Activated CD4-positive, alpha-beta memory T cell treated with anti-CD3 and anti-CD28 coated beads, Interleukin-2, amount 10 ng/mL, durations not matched to agents 7 days and 5 days (primary cell): ENCODE data around the gene SNX24. TPM values are rescaled to one million over a fixed set of nuclear protein-coding genes. Genes with fewer than 3 reads are reported as not detected.

Experiments used
- CTCF ChIA-PET: fragments of 350-600 bp; sonication (Branson Sonifier 250); formaldehyde crosslinking; loops from one replicate; lab custom pipeline; 2021; ENCODE audit warnings: antibody characterized with exemption, inconsistent platforms; lab: Charles Lee
- POLR2A ChIA-PET: fragments of 350-600 bp; sonication (Branson Sonifier 250); formaldehyde crosslinking; loops from one replicate; lab custom pipeline; 2021; ENCODE audit warnings: antibody characterized with exemption; lab: Charles Lee
- DNase-seq: peaks from one replicate; pipeline ENCODE4 v3.0.0-alpha.2; 2020
- H3K27ac Mint-ChIP-seq: one replicate; pipeline ENCODE4 v1.8.0; 2021; ENCODE audit warnings: mild to moderate bottlenecking, mixed read lengths
- H3K27me3 Mint-ChIP-seq: one replicate; pipeline ENCODE4 v1.8.0; 2021; ENCODE audit warnings: mixed read lengths
- H3K36me3 Mint-ChIP-seq: one replicate; pipeline ENCODE4 v1.8.0; 2021; ENCODE audit warnings: low read depth, mixed read lengths
- H3K4me1 Mint-ChIP-seq: one replicate; pipeline ENCODE4 v1.8.0; 2021; ENCODE audit warnings: mixed read lengths
- H3K4me3 Mint-ChIP-seq: one replicate; pipeline ENCODE4 v1.8.0; 2021; ENCODE audit warnings: mild to moderate bottlenecking, mixed read lengths
- H3K9me3 Mint-ChIP-seq: one replicate; pipeline ENCODE4 v1.8.0; 2021; ENCODE audit warnings: mixed read lengths
- total RNA-seq, 2 experiments: library from RNA; stranded (reverse); gene quantifications; one replicate each; pipeline ENCODE4 v1.2.3, GENCODE V29; 2021

The SNX24 gene
- total RNA-seq, 2 experiments from 2014 or later = 8.8 to 9.2 TPM

- ChIA-PET CTCF (no interaction called here), POLR2A (interaction anchor here (0.7 kb wide), 1 partner anchor 431 kb away, joined by 3 read pairs; no protein-coding TSS in a partner anchor)
- H3K27ac Mint-ChIP-seq = no peak overlapping the region
- peaks cover 2% of the 10 kb centered on the region for H3K9me3 Mint-ChIP-seq
- no peaks in the 10 kb centered on the region for H3K36me3 Mint-ChIP-seq
- no peaks in the 10 kb centered on the region for H3K27me3 Mint-ChIP-seq
- no peak for DNase-seq
- H3K4me1 Mint-ChIP-seq = peaks cover 22% of the 10 kb centered on the region
- no peak overlapping the region for H3K4me3 Mint-ChIP-seq
Measured at GRCh38 chr5:122879076-122879475, 33.7 kb downstream of the SNX24 start.

- Mint-ChIP-seq H3K36me3 (no peaks in the 10 kb centered on the region), H3K9me3 (peaks cover 2% of the 10 kb centered on the region), H3K4me3 (no peak overlapping the region), H3K4me1 (peaks cover 21% of the 10 kb centered on the region), H3K27me3 (no peaks in the 10 kb centered on the region), H3K27ac (no peak overlapping the region)
- no peak for DNase-seq
- ChIA-PET POLR2A (no interaction called here), CTCF (interaction anchor here (1.2 kb wide), 1 partner anchor 15 kb away, joined by 4 read pairs; no protein-coding TSS in a partner anchor)
Measured at GRCh38 chr5:122880170-122880689, 34.8 kb downstream of the SNX24 start.

GRCh38 chr5:122880749-122881148 lies 35.3 kb downstream of the SNX24 start:
- ChIA-PET CTCF (interaction anchor here (1.2 kb wide), 1 partner anchor 14 kb away, joined by 4 read pairs; no protein-coding TSS in a partner anchor), POLR2A (no interaction called here)
- H3K9me3 Mint-ChIP-seq = peaks cover 2% of the 10 kb centered on the region

GRCh38 chr5:122882831-122883230 lies 37.4 kb downstream of the SNX24 start:
- H3K4me1 Mint-ChIP-seq = peaks cover 7% of the 10 kb centered on the region
- no peak for DNase-seq
- H3K27me3 Mint-ChIP-seq = no peaks in the 10 kb centered on the region
- H3K4me3 Mint-ChIP-seq = no peak overlapping the region
- no peak overlapping the region for H3K27ac Mint-ChIP-seq
- no peaks in the 10 kb centered on the region for H3K9me3 Mint-ChIP-seq
- H3K36me3 Mint-ChIP-seq = no peaks in the 10 kb centered on the region
- ChIA-PET CTCF (interaction anchor here (0.9 kb wide), 1 partner anchor 38 kb away, joined by 3 read pairs; no protein-coding TSS in a partner anchor), POLR2A (no interaction called here)

More at GRCh38 chr5:122880749-122881148, 35.3 kb downstream of the SNX24 start:
- no peak for DNase-seq
- Mint-ChIP-seq H3K4me1 (peaks cover 21% of the 10 kb centered on the region), H3K4me3 (no peak overlapping the region), H3K27ac (no peak overlapping the region), H3K27me3 (no peaks in the 10 kb centered on the region), H3K36me3 (no peaks in the 10 kb centered on the region)

- Mint-ChIP-seq H3K9me3 (no peaks in the 10 kb centered on the region), H3K4me3 (no peak overlapping the region), H3K4me1 (peaks cover 7% of the 10 kb centered on the region), H3K27me3 (no peaks in the 10 kb centered on the region), H3K36me3 (no peaks in the 10 kb centered on the region), H3K27ac (no peak overlapping the region)
- POLR2A ChIA-PET = no interaction called here
- DNase-seq = no peak
- CTCF ChIA-PET = no interaction called here
Measured at GRCh38 chr5:122885045-122885517, 39.7 kb downstream of the SNX24 start.

GRCh38 chr5:122885891-122886290 lies 40.5 kb downstream of the SNX24 start:
- no peak for DNase-seq
- Mint-ChIP-seq H3K36me3 (no peaks in the 10 kb centered on the region), H3K27ac (no peak overlapping the region), H3K27me3 (no peaks in the 10 kb centered on the region), H3K9me3 (no peaks in the 10 kb centered on the region), H3K4me1 (peaks cover 4% of the 10 kb centered on the region), H3K4me3 (no peak overlapping the region)
- ChIA-PET CTCF (no interaction called here), POLR2A (no interaction called here)

GRCh38 chr5:122895141-122895540 lies 49.7 kb downstream of the SNX24 start:
- Mint-ChIP-seq H3K9me3 (no peaks in the 10 kb centered on the region), H3K27me3 (no peaks in the 10 kb centered on the region), H3K27ac (no peak overlapping the region), H3K4me1 (no peaks in the 10 kb centered on the region), H3K36me3 (no peaks in the 10 kb centered on the region), H3K4me3 (no peak overlapping the region)
- POLR2A ChIA-PET = no interaction called here
- CTCF ChIA-PET = interaction anchor here (1.0 kb wide), 1 partner anchor 15 kb away, joined by 4 read pairs; no protein-coding TSS in a partner anchor
- no peak for DNase-seq

GRCh38 chr5:122896598-122897282 lies 51.3 kb downstream of the SNX24 start:
- CTCF ChIA-PET = interaction anchor here (0.8 kb wide), 1 partner anchor 714 kb away, joined by 3 read pairs; no protein-coding TSS in a partner anchor
- Mint-ChIP-seq H3K27ac (no peak overlapping the region), H3K27me3 (no peaks in the 10 kb centered on the region), H3K4me1 (peaks cover under 1% of the 10 kb centered on the region), H3K9me3 (no peaks in the 10 kb centered on the region), H3K36me3 (no peaks in the 10 kb centered on the region), H3K4me3 (no peak overlapping the region)
- no peak for DNase-seq
- POLR2A ChIA-PET = no interaction called here

- Mint-ChIP-seq H3K4me3 (no peak overlapping the region), H3K9me3 (no peaks in the 10 kb centered on the region), H3K36me3 (no peaks in the 10 kb centered on the region), H3K27ac (no peak overlapping the region), H3K27me3 (no peaks in the 10 kb centered on the region), H3K4me1 (peaks cover 5% of the 10 kb centered on the region)
- POLR2A ChIA-PET = no interaction called here
- CTCF ChIA-PET = no interaction called here
- no peak for DNase-seq
Measured at GRCh38 chr5:122897283-122897602, 51.8 kb downstream of the SNX24 start.

GRCh38 chr5:122901346-122901745 lies 55.9 kb downstream of the SNX24 start:
- ChIA-PET POLR2A (no interaction called here), CTCF (no interaction called here)
- DNase-seq = no peak
- Mint-ChIP-seq H3K36me3 (no peaks in the 10 kb centered on the region), H3K4me1 (peaks cover 16% of the 10 kb centered on the region), H3K27ac (no peak overlapping the region), H3K9me3 (no peaks in the 10 kb centered on the region), H3K27me3 (no peaks in the 10 kb centered on the region), H3K4me3 (no peak overlapping the region)

GRCh38 chr5:122902263-122902662 lies 56.9 kb downstream of the SNX24 start:
- POLR2A ChIA-PET = no interaction called here
- no peak for DNase-seq
- Mint-ChIP-seq H3K4me3 (no peak overlapping the region), H3K4me1 (peaks cover 16% of the 10 kb centered on the region), H3K27ac (no peak overlapping the region), H3K36me3 (no peaks in the 10 kb centered on the region), H3K27me3 (no peaks in the 10 kb centered on the region), H3K9me3 (no peaks in the 10 kb centered on the region)
- CTCF ChIA-PET = no interaction called here

GRCh38 chr5:122906768-122907167 lies 61.4 kb downstream of the SNX24 start:
- H3K36me3 Mint-ChIP-seq = no peaks in the 10 kb centered on the region
- ChIA-PET CTCF (no interaction called here), POLR2A (no interaction called here)
- peaks cover 15% of the 10 kb centered on the region for H3K4me1 Mint-ChIP-seq
- no peak overlapping the region for H3K27ac Mint-ChIP-seq
- H3K27me3 Mint-ChIP-seq = no peaks in the 10 kb centered on the region
- H3K4me3 Mint-ChIP-seq = no peak overlapping the region
- DNase-seq = no peak
- no peaks in the 10 kb centered on the region for H3K9me3 Mint-ChIP-seq

GRCh38 chr5:122907276-122907675 lies 61.9 kb downstream of the SNX24 start:
- H3K36me3 Mint-ChIP-seq = no peaks in the 10 kb centered on the region

More at GRCh38 chr5:122907276-122907675, 61.9 kb downstream of the SNX24 start:
- POLR2A ChIA-PET = no interaction called here
- Mint-ChIP-seq H3K27me3 (no peaks in the 10 kb centered on the region), H3K4me3 (no peak overlapping the region), H3K4me1 (peaks cover 10% of the 10 kb centered on the region), H3K9me3 (no peaks in the 10 kb centered on the region), H3K27ac (no peak overlapping the region)
- no peak for DNase-seq
- CTCF ChIA-PET = no interaction called here
